ENCODE data around the gene NCL. TPM values are rescaled to one million over a fixed set of nuclear protein-coding genes. Genes with fewer than 3 reads are reported as not detected.
A peak's percentile ranks its signal among the peaks of the same experiment; 100 is the strongest.

Gene NCL
- 348 TPM for total RNA-seq

- intact Hi-C loops (cut with DNase I): loop anchor here (10.0 kb wide), 1 partner anchor 211 kb away; no protein-coding TSS in a partner anchor
- Histone ChIP-seq H3K4me3 (peak within 1 kb of the TSS; percentile 76 to 100), H3K27me3 (no peaks in the 10 kb centered on the region), H3K4me1 (peaks cover 31% of the 10 kb centered on the region), H3K36me3 (peaks cover 0 to 38% of the 10 kb centered on the region in 2 donors), H3K9me3 (no peaks in the 10 kb centered on the region), H3K27ac (peak within 1 kb of the TSS; percentile 90)
- TF ChIP-seq POLR2AphosphoS5 (IDR thresholded peaks at IDR 0.05; ENCODE audit: insufficient read depth in 1 of 2, low read depth in 1 of 2): peak; percentile 70 to 100
- TF ChIP-seq POLR2A (IDR thresholded peaks at IDR 0.05): peak in 1 of 2 donors; percentile 99
- TF ChIP-seq, protein P1, sequence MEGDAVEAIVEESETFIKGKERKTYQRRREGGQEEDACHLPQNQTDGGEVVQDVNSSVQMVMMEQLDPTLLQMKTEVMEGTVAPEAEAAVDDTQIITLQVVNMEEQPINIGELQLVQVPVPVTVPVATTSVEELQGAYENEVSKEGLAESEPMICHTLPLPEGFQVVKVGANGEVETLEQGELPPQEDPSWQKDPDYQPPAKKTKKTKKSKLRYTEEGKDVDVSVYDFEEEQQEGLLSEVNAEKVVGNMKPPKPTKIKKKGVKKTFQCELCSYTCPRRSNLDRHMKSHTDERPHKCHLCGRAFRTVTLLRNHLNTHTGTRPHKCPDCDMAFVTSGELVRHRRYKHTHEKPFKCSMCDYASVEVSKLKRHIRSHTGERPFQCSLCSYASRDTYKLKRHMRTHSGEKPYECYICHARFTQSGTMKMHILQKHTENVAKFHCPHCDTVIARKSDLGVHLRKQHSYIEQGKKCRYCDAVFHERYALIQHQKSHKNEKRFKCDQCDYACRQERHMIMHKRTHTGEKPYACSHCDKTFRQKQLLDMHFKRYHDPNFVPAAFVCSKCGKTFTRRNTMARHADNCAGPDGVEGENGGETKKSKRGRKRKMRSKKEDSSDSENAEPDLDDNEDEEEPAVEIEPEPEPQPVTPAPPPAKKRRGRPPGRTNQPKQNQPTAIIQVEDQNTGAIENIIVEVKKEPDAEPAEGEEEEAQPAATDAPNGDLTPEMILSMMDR (IDR thresholded peaks at IDR 0.05): no peak
- DNase-seq (ENCODE audit: extremely low spot score in 2 of 2): no peak
Measured at GRCh38 chr2:231463698-231464575, at the start of gene NCL. Gene NCL, minus strand, starts transcription at chr2:231464484. Its CDS starts 131 bp downstream, at chr2:231464353.

DNA sequence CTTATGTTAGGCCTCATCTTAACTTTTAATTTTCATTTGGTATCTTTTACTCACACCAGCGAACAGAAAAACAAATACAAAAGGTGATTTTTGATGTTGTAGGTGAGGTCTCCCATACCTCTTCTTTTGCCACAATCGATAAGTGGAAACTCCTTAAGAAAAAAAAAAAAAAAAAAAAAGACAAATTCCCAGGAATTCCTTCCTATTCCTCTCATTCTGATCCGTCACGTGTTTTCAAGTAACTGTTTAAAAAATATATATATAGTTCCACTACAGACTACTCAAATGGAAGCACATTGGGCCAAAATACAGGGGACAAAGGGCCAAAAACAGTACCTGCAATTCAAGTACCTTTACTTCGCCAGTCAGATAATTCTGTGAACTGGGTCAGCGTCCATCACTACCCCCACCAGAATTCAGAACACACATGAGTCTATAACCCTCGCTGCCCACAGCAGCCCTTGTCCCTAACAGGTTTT is 49.5 kb upstream of the NCL start:
- Histone ChIP-seq H3K27me3 (no peaks in the 10 kb centered on the region), H3K4me3 (peak overlapping the region; percentile 56 to 66), H3K27ac (peak overlapping the region; percentile 52), H3K4me1 (peaks cover 6% of the 10 kb centered on the region), H3K36me3 (no peaks in the 10 kb centered on the region), H3K9me3 (no peaks in the 10 kb centered on the region)
- peak in 1 of 2 donors; percentile 43 for TF ChIP-seq POLR2A (IDR thresholded peaks at IDR 0.05)
- TF ChIP-seq, protein P1 (IDR thresholded peaks at IDR 0.05): no peak
- TF ChIP-seq POLR2AphosphoS5 (IDR thresholded peaks at IDR 0.05; ENCODE audit: insufficient read depth in 1 of 2, low read depth in 1 of 2): no peak
- no peak for DNase-seq (ENCODE audit: extremely low spot score in 2 of 2)
- intact Hi-C loops (cut with DNase I): no loop called here

DNA sequence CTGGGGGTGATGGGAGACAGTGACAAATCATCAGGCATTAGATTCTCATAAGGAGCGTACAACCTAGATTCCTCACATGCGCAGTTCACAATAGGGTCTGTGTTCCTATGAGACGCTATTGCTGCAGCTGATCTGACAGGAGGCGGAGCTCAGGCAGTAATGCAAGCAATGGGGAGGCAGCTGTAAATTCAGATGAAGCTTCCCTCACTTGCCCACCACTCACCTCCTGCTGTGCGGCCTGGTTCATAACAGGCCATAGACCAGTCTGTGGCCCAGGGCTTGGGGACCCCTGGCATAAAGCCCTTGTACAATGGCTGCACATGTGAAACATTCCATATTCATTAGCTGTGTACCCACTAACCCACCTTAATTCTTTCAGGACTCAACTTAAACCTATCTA is 47.9 kb upstream of the NCL start:
- Histone ChIP-seq H3K4me3 (no peak overlapping the region), H3K36me3 (no peaks in the 10 kb centered on the region), H3K4me1 (peaks cover 6% of the 10 kb centered on the region), H3K27ac (no peak overlapping the region), H3K9me3 (no peaks in the 10 kb centered on the region), H3K27me3 (no peaks in the 10 kb centered on the region)
- intact Hi-C loops (cut with DNase I): no loop called here
- no peak for TF ChIP-seq POLR2AphosphoS5 (IDR thresholded peaks at IDR 0.05; ENCODE audit: insufficient read depth in 1 of 2, low read depth in 1 of 2)
- TF ChIP-seq, protein P1 (IDR thresholded peaks at IDR 0.05): no peak
- TF ChIP-seq POLR2A (IDR thresholded peaks at IDR 0.05): no peak
- no peak for DNase-seq (ENCODE audit: extremely low spot score in 2 of 2)

DNA sequence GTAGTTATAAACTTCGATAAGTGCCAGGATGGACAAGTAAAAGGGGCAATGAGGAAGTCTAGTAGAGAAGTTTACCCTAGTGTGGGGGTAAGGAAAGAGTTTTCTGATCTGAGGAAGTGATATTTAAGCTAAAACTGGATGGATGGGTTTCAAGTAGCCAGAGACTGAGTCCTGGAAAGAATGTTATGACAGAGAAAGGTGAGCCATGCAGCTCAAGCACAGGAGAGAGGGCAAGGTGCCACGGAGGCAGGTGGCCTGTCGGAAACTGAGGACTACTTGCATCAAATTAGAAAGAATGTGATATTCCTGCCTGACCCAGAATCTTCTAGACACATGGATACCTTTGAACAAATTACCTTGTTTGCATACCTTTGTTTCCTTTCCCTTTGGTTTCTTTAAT is 39.5 kb upstream of the NCL start:
- intact Hi-C loops (cut with DNase I): no loop called here

More for the DNA sequence above, 39.5 kb upstream of the NCL start:
- DNase-seq (ENCODE audit: extremely low spot score in 2 of 2): no peak
- Histone ChIP-seq H3K4me3 (no peak overlapping the region), H3K27ac (no peak overlapping the region), H3K4me1 (no peaks in the 10 kb centered on the region), H3K36me3 (no peaks in the 10 kb centered on the region), H3K9me3 (no peaks in the 10 kb centered on the region), H3K27me3 (no peaks in the 10 kb centered on the region)
- TF ChIP-seq POLR2A (IDR thresholded peaks at IDR 0.05): no peak
- TF ChIP-seq, protein P1 (IDR thresholded peaks at IDR 0.05): no peak
- TF ChIP-seq POLR2AphosphoS5 (IDR thresholded peaks at IDR 0.05; ENCODE audit: insufficient read depth in 1 of 2, low read depth in 1 of 2): no peak
